MM.1S (cell line): Measurements from ENCODE around the gene TRMT10A.

Source experiments
- DNase-seq: peaks from one replicate; pipeline ENCODE4 v3.0.0-alpha.2; 2015
- H2AFZ ChIP-seq: fragments of 300-600 bp; sonication (generic); 2 replicates; pipeline ENCODE4 v1.6.0; 2016; ENCODE audit warnings: antibody characterized with exemption, low read length
- H3F3A ChIP-seq: fragments of 300-600 bp; sonication (generic); 2 replicates; pipeline ENCODE4 v1.6.1; 2016; ENCODE audit warnings: mild to moderate bottlenecking, antibody characterized with exemption, low read length, moderate library complexity, mixed read lengths; ENCODE audit not compliant: insufficient read depth
- H3K27ac ChIP-seq: fragments of 300-600 bp; sonication (generic); 2 replicates; pipeline ENCODE4 v1.5.1; 2016; ENCODE audit warnings: mild to moderate bottlenecking, low read length
- H3K27me3 ChIP-seq: fragments of 300-600 bp; sonication (generic); replicated peaks from 2 replicates; pipeline ENCODE4 v1.6.0; 2016; ENCODE audit warnings: low read length; ENCODE audit not compliant: insufficient read depth
- H3K36me3 ChIP-seq: fragments of 300-600 bp; sonication (generic); replicated peaks from 2 replicates; pipeline ENCODE4 v1.6.1; 2016; ENCODE audit warnings: mild to moderate bottlenecking, low read length, mixed read lengths; ENCODE audit not compliant: insufficient read depth
- H3K4me1 ChIP-seq: fragments of 300-600 bp; sonication (generic); 2 replicates; pipeline ENCODE4 v1.6.1; 2016; ENCODE audit warnings: low read length, mixed read lengths
- H3K4me2 ChIP-seq: fragments of 300-600 bp; sonication (generic); 2 replicates; pipeline ENCODE4 v1.6.0; 2016; ENCODE audit warnings: low read depth, low read length
- H3K4me3 ChIP-seq: fragments of 300-600 bp; sonication (generic); 2 replicates; pipeline ENCODE4 v1.5.1; 2016; ENCODE audit warnings: low read length, mixed read lengths
- H3K79me2 ChIP-seq: fragments of 300-600 bp; sonication (generic); 2 replicates; pipeline ENCODE4 v1.6.1; 2016; ENCODE audit warnings: mixed run types, low read length, mixed read lengths
- H3K9ac ChIP-seq: fragments of 300-600 bp; sonication (generic); 2 replicates; pipeline ENCODE4 v1.6.1; 2016; ENCODE audit warnings: low read length, mixed read lengths
- H3K9me2 ChIP-seq: fragments of 300-600 bp; sonication (generic); replicated peaks from 2 replicates; pipeline ENCODE4 v1.6.1; 2016; ENCODE audit warnings: mild to moderate bottlenecking, low read length, mixed read lengths; ENCODE audit not compliant: insufficient read depth
- H3K9me3 ChIP-seq: fragments of 300-600 bp; sonication (generic); replicated peaks from 2 replicates; pipeline ENCODE4 v1.6.1; 2016; ENCODE audit warnings: mild to moderate bottlenecking, low read length, mixed read lengths; ENCODE audit not compliant: insufficient read depth
- H4K20me1 ChIP-seq: fragments of 300-600 bp; sonication (generic); 2 replicates; pipeline ENCODE4 v1.6.1; 2016; ENCODE audit warnings: mild to moderate bottlenecking, low read length, moderate library complexity, mixed read lengths; ENCODE audit not compliant: insufficient read depth
- CTCF ChIP-seq: fragments of 300-600 bp; sonication (generic); IDR thresholded peaks from 2 replicates; pipeline ENCODE4 v1.5.1; 2016; ENCODE audit warnings: antibody characterized with exemption, low read length, mixed read lengths
- EZH2 ChIP-seq: fragments of 300-600 bp; sonication (generic); optimal IDR thresholded peaks from 2 replicates; pipeline ENCODE3; 2017; ENCODE audit warnings: low read depth, mild to moderate bottlenecking, antibody characterized with exemption, low read length, mixed read lengths
- EZH2phosphoT487 ChIP-seq: fragments of 300-600 bp; sonication (generic); IDR thresholded peaks from 2 replicates; pipeline ENCODE4 v1.6.1; 2018; ENCODE audit warnings: antibody characterized with exemption, low read length

The TRMT10A gene

GRCh38 chr4:99518601-99519295 is 45.1 kb downstream of the TRMT10A start:
- no peak overlapping the region for H3K4me2 ChIP-seq

GRCh38 chr4:99510721-99511120 is 53.1 kb downstream of the TRMT10A start, which contains the start of gene C4orf17:
TSS of gene C4orf17 (plus strand) at chr4:99511021. CDS start at chr4:99513082, 2,061 bp downstream.
- Histone ChIP-seq H3K4me1 (no peaks in the 10 kb centered on the region), H3K4me3 (no peak within 1 kb of the TSS), H3K36me3 (no peaks in the 10 kb centered on the region), H4K20me1 (no peaks in the 10 kb centered on the region), H3K27me3 (no peaks in the 10 kb centered on the region), H3K9me2 (no peaks in the 10 kb centered on the region), H3F3A (no peaks in the 10 kb centered on the region), H3K9me3 (no peaks in the 10 kb centered on the region), H2AFZ (no peak within 1 kb of the TSS), H3K9ac (no peak within 1 kb of the TSS), H3K4me2 (no peak within 1 kb of the TSS), H3K27ac (no peak within 1 kb of the TSS), H3K79me2 (no peaks in the 10 kb centered on the region)
- DNase-seq: no peak
- TF ChIP-seq EZH2 (no peak), EZH2phosphoT487 (no peak), CTCF (no peak)

More at GRCh38 chr4:99518601-99519295, 45.1 kb downstream of the TRMT10A start:
- Histone ChIP-seq H3F3A (no peaks in the 10 kb centered on the region), H3K36me3 (no peaks in the 10 kb centered on the region), H3K9ac (no peak overlapping the region), H3K27ac (no peak overlapping the region), H3K9me2 (no peaks in the 10 kb centered on the region), H3K27me3 (no peaks in the 10 kb centered on the region), H3K79me2 (no peaks in the 10 kb centered on the region), H3K4me3 (no peak overlapping the region), H3K4me1 (no peaks in the 10 kb centered on the region), H3K9me3 (no peaks in the 10 kb centered on the region), H4K20me1 (no peaks in the 10 kb centered on the region), H2AFZ (no peak overlapping the region)
- no peak for TF ChIP-seq EZH2phosphoT487
- TF ChIP-seq CTCF: no peak
- no peak for DNase-seq

GRCh38 chr4:99507762-99508161 is 56.1 kb downstream of the TRMT10A start:
- Histone ChIP-seq H4K20me1 (no peaks in the 10 kb centered on the region), H3K36me3 (no peaks in the 10 kb centered on the region), H3K4me2 (no peak overlapping the region), H3K4me3 (no peak overlapping the region), H2AFZ (no peak overlapping the region), H3K4me1 (no peaks in the 10 kb centered on the region), H3K27ac (no peak overlapping the region), H3K9me3 (no peaks in the 10 kb centered on the region), H3K9me2 (no peaks in the 10 kb centered on the region), H3F3A (no peaks in the 10 kb centered on the region), H3K9ac (no peak overlapping the region), H3K79me2 (no peaks in the 10 kb centered on the region), H3K27me3 (no peaks in the 10 kb centered on the region)
- DNase-seq: no peak
- TF ChIP-seq EZH2 (no peak), EZH2phosphoT487 (no peak), CTCF (no peak)
